ENCODE data around the gene TMEM218.
A peak's percentile ranks its signal among the peaks of the same experiment; 100 is the strongest.

Gene TMEM218

GRCh38 chr11:125111343-125112207, at the start of gene TMEM218:
TMEM218 (minus strand) TSS chr11:125111626; CDS start chr11:125102241, 9,385 bp downstream.
- peak; percentile 90 to 91 for DNase-seq (ENCODE audit: low read depth in 2 of 2, low spot score in 1 of 2)

- no peak for DNase-seq (ENCODE audit: low read depth in 2 of 2, low spot score in 1 of 2)
Measured at GRCh38 chr11:125157953-125158680, 46.7 kb upstream of the TMEM218 start.

GRCh38 chr11:125157118-125157733, 45.8 kb upstream of the TMEM218 start:
- DNase-seq (ENCODE audit: low read depth in 2 of 2, low spot score in 1 of 2), result no peak

- DNase-seq (ENCODE audit: low read depth in 2 of 2, low spot score in 1 of 2), result no peak
Measured at GRCh38 chr11:125156346-125157117, 45.1 kb upstream of the TMEM218 start.

GRCh38 chr11:125155767-125156166, 44.3 kb upstream of the TMEM218 start:
- DNase-seq (ENCODE audit: low read depth in 2 of 2, low spot score in 1 of 2), result no peak

GRCh38 chr11:125155100-125155444, 43.6 kb upstream of the TMEM218 start:
- no peak for DNase-seq (ENCODE audit: low read depth in 2 of 2, low spot score in 1 of 2)

- DNase-seq (ENCODE audit: low read depth in 2 of 2, low spot score in 1 of 2), result no peak
Measured at GRCh38 chr11:125154378-125155099, 43.1 kb upstream of the TMEM218 start.

GRCh38 chr11:125153837-125154236, 42.4 kb upstream of the TMEM218 start:
- DNase-seq (ENCODE audit: low read depth in 2 of 2, low spot score in 1 of 2), result no peak

- DNase-seq (ENCODE audit: low read depth in 2 of 2, low spot score in 1 of 2), result no peak
Measured at GRCh38 chr11:125148743-125149142, 37.3 kb upstream of the TMEM218 start.

- DNase-seq (ENCODE audit: low read depth in 2 of 2, low spot score in 1 of 2), result no peak
Measured at GRCh38 chr11:125148011-125148410, 36.6 kb upstream of the TMEM218 start.

GRCh38 chr11:125147280-125147679, 35.9 kb upstream of the TMEM218 start:
- no peak for DNase-seq (ENCODE audit: low read depth in 2 of 2, low spot score in 1 of 2)

- DNase-seq (ENCODE audit: low read depth in 2 of 2, low spot score in 1 of 2), result no peak
Measured at GRCh38 chr11:125146232-125146631, 34.8 kb upstream of the TMEM218 start.

- peak; percentile 31 to 32 for DNase-seq (ENCODE audit: low read depth in 2 of 2, low spot score in 1 of 2)
Measured at GRCh38 chr11:125141686-125142535, 30.5 kb upstream of the TMEM218 start.

GRCh38 chr11:125141178-125141577, 29.8 kb upstream of the TMEM218 start:
- no peak for DNase-seq (ENCODE audit: low read depth in 2 of 2, low spot score in 1 of 2)

GRCh38 chr11:125140233-125140632, 28.8 kb upstream of the TMEM218 start:
- no peak for DNase-seq (ENCODE audit: low read depth in 2 of 2, low spot score in 1 of 2)

- DNase-seq (ENCODE audit: low read depth in 2 of 2, low spot score in 1 of 2), result no peak
Measured at GRCh38 chr11:125139778-125140177, 28.4 kb upstream of the TMEM218 start.

GRCh38 chr11:125138966-125139365, 27.5 kb upstream of the TMEM218 start:
- DNase-seq (ENCODE audit: low read depth in 2 of 2, low spot score in 1 of 2), result no peak

- DNase-seq (ENCODE audit: low read depth in 2 of 2, low spot score in 1 of 2), result no peak
Measured at GRCh38 chr11:125136001-125136400, 24.6 kb upstream of the TMEM218 start.

- no peak for DNase-seq (ENCODE audit: low read depth in 2 of 2, low spot score in 1 of 2)
Measured at GRCh38 chr11:125132596-125132995, 21.2 kb upstream of the TMEM218 start.

- no peak for DNase-seq (ENCODE audit: low read depth in 2 of 2, low spot score in 1 of 2)
Measured at GRCh38 chr11:125132071-125132470, 20.6 kb upstream of the TMEM218 start.
